GM21576 (cell line): ENCODE data around the gene RPS6KB2.

ENCODE experiments used
- ATAC-seq: cut with Tn5 transposase; IDR thresholded peaks from one replicate; pipeline ENCODE4 v1.9.1; 2021; ENCODE audit warnings: mild to moderate bottlenecking, moderate library complexity; ENCODE audit not compliant: unreplicated experiment

The RPS6KB2 gene

DNA sequence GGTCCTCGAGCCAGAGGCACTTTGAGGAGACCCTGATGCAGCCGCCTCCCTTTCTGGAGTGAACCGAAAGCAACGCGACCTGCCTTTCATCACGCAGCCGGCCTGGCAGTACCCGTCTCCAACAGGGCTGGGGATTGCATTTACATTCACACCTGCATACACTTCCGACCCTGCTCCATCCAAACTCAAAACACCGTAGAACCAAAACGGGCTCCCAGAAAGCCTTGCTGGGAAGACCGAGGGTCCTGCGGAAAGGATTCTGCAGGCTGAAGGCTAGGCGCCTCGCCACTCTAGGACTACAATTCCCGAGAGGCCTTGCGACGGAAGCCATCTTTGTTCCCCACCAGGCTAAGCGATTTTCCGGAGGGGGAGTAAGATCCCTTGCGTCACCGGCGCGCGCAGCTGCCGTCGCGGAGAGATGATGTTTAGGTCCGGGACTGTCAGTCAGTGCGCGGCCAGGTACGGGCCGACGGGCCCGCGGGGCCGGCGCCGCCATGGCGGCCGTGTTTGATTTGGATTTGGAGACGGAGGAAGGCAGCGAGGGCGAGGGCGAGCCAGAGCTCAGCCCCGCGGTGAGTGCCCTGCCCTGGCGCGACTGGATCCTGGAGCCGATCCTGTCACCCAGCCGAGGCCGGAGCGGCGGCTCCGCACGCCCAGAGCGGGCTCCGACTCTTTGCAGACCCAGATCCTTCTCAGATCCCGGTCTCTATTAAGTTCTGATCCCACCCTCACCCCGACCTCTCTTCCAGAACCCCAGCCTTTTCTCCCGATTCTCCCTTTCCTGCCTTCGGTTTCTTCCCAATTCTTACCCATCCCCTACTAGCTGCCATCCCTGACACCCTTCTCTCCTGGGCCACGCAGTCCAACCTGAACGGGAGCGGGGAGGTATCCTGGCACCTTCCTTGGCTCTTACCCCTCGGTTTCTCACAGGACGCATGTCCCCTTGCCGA is at the start of gene RPS6KB2:
TSS of gene RPS6KB2 (plus strand) at position 443 of the 950 bp plus-strand sequence. CDS start at position 495, 52 bp downstream.
- ATAC-seq, result peak; percentile 74

DNA sequence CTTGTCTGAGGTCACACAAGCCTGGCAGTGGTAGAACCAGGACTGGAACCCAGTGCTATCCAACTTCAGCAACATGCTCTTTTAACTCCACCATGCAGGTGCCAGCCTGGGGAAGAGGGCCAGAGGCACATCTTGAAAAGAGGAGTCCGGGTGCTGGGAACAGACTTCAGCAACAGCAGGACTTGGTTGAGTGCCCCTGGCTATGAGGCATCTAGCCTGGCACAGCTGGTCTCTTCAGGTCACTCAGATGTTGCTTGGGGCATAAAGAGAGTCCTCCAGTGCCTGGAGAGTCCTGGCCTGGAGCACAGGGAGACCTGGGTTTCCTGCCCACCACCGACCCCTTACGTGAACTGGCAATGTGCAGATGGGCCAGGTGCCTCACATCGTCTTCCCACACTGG is 49.8 kb upstream of the RPS6KB2 start:
- ATAC-seq, result no peak

DNA sequence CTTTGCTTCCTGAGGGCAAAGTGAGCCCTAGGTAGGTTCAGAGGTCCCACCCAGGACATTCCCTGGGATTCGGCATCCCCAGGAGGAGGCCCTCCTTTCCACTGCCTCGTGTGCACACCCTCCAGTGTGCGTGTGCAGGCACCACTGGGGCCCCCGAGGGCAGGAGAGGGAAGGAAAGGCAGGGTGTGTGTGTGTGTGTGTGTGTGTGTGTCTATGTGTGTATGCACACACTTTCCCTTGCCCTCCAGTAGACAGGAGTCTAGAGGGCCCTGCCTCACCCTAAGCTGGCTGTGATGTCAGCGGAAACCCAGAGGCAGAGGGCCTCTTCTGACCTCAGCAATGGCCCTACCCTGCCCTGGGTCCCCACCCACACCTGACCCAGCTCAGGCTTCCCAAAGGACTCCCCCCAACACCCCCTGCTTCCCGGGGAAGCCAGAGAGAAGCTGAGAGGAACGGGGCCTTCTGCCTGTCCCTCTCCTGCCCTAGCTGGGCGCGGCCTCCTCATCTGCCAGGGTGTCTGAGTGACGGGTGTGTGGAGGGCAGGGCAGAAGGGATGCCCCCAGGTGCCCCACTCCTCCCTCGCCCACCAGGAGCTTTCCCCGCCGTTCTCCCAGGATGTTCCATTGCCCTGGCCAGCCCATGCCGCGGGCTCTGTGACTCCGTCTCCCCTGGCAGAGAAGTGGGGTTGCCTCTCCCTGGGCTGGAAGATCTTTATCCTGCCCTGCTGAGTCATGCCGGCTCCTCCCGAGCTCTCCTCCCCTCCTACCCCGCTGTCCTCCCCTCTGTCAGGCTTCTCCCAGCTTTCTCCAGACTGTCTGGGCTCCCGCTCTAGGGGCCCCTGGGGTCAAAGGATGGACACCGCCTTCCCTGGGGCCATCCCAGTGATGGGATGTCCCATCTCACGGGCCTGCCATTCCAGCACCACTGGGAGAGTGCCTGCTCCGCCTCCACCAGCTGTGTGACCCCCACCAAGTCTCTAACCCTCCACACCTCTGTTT is 48.9 kb upstream of the RPS6KB2 start:
- ATAC-seq, result no peak

DNA sequence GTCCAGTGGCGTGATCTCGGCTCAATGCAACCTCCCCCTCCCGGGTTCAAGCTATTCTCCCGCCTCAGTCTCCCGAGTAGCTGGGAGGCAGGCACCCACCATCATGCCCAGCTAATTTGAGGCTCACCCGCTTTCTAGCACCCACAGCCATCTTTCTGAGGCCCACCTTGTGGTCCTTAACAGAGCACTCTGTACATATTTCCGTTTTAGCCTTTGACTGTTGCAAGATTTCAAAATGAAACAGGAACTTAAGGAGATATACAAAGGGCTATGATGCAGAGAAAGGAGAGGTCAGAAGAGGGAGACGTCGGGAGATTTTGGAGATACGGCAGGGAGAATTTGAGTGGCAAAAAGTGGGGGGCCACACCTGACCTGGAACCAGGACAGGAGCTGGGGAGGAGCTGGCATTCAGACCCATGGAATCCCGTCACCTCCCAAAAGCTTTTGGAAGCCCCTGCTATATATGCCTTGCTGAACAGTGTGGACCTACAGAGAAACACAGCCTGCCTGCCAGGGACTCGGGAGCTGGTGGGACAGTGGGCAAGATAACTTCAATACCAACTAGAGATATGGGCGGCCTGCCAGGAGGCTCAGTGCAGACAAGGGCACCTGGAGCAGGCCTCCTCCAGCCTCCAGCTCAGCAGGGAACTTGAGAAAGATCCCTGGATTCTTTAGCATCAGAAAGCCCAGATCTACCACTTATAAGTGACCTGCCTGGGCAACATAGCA is 46.9 kb upstream of the RPS6KB2 start:
- no peak for ATAC-seq

DNA sequence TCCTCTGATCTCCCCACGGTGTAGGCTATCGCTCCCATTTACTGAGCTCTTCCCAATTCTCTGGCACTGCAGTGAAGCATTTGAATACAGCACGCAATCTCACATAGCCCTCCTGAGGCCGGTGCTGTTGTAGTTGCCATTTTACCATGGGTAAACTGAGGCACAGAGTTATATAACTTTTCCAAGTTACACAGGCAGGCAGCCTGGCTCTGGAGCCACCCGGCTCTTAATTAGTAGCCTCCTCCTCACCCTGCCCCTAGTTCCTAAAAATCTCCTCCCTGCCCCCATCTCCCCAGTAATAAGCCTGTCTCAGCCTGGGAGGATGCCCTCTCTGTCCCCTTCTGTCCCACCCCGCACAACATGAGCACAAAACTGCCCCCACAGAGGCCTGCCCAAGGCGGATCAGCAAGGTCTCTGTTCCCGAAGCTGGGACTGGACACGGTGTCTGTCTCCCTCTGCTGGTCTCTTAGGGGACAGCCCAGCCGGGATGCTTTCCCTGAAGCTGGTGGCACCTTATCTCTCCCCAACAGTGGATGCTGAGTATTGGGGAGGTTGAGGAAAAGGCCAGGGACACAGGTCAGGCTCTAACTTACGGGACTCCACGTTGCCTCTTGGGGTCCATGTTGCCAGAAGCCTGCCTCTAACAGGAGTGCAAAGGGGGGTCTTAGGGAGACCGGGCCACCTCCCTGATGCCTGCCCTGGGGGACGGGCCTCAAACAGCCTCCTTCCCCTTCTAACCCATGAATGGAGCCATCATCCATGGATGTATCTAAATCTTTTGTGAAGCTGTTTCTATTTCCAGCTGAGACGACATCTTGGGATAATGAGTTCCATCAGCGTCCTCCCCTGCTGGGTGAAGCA is 45.8 kb upstream of the RPS6KB2 start:
- ATAC-seq, result peak; percentile 66

DNA sequence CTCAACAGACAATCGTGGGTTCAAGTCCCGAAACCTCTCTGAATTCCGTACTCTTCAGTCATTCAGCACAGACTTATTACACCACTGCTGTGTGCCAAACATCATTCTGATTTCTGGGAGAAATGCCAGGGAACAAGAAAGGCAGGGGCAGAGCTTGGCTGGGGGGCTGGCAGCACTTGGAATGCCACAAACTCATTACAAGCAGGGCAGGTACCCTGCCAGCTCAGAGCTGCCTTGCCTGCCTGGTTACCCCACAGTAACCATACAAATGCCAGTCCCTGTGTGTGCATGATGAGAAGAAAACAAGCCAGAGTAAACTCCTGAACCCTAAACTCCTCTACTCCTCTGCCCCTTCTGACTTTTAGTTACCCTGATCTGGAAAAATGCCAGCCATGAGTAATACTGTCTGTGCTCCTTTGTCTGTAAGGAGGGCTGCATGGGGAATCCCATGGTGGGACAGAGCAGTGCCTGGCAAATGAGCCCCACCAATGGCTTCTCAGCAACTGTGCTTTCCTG is 43.4 kb upstream of the RPS6KB2 start:
- no peak for ATAC-seq

DNA sequence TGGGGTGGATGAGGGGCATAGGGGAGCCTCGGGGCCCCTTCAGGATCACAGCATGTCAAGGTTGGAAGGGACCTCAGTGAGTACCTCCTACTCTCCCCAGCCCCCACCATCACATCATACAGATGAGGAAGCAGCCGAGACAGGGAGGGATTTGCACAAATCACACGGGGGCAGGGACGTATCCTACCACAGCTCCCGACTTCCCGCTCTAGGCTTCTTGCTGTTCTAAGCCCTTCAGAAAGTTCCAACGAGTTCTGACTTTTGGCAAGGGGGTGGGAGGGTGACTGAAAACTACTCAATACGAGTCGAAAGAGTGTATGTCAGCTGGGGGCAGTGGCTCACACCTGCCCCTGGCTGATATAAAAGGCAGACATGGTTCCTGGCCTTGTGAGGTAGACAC is 41.2 kb upstream of the RPS6KB2 start:
- no peak for ATAC-seq

DNA sequence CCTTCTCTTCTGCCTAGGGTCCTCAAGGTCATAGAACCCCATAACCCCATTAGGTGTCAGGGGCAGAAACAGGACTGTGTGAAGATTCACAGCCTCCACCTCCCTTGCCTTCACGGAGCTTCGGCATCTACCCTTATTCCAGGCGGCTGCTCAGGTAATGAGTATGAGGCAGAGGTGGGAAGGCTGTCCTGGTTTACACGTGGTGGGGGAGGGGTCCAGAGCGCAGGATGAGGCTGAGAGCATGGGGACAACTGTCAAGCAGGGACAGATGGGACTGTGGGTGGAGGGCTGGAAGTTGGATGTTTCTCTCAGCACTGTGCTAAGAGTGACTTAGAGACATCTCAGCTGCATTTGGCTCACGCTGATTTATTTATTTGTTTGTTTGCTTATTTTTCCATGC is 40.8 kb upstream of the RPS6KB2 start:
- ATAC-seq, result no peak

DNA sequence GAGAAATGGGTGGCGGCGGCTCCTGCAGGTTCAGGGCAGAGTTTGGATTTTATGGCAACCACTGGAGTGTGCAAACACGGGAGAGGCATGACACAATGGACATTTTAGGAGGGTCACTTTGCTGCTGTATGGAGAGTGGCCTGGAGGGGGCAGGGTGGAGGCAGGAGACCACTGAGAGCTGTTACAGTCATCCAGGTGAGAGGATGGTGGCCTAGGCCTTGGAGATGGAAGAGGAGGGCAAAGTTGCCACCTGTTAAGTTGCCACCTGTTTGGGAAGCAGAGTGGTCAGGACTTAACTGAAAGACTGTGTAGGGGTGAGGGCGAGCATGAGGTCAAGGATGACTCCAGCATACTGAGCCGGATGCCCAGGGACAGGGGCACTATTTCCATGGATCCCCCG is 38.8 kb upstream of the RPS6KB2 start:
- no peak for ATAC-seq

DNA sequence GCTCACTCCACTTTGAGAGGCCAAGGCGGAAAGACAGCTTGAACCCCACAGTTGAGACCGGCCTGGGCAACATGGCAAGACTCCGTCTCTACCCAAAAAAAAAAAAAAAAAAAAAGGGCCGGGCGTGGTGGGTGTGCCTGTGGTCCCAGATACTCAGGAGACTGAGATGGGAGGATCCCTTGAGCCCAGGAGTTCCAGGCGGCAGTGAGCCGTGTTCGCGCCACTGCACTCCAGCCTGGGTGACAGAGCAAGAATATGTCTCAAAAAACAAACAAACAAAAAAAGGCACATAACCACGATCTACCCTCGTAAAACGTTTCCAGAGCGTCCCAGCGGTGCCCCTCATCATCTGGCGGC is 37.4 kb upstream of the RPS6KB2 start:
- ATAC-seq, result no peak

DNA sequence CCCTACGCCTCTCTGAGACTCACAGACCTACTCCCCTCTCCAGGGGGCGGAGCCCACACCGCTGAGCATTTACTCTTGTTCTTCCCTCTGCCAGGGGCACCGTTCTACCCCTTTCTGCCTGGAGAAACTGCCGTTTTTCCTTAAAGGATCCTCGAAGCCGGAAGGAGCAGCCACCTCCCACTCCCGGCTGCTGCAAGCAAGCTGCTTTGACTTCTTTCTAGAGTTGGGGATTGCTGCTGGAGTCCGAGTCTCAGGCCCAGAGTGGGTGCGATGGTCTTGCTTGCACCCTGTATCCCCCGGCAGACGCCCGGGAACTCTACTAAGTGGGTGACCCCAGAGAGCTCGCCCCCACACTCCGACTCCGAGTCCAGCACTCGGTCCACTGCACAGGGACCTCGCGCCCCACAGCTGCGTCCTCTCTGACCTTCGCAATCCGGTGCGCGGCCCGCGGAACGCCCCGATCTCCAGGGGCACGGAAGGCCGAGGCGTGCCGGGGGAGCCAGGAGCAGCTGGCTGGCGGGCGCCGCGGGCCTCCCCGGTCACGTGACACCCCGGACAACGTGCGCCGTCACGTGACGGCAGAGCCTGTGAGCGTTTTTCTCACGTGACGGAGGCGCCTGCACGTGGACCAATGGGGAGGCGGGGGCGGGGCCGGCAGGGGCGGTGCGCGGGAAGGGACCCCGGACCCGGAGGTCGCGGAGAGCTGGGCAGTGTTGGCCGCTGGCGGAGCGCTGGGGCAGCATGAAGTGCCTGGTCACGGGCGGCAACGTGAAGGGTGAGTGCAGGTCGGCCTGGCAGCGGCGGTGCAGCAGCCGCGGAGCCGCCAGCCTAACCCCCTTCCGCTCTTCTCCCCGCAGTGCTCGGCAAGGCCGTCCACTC is 36.8 kb upstream of the RPS6KB2 start, which contains the start of gene RAD9A:
TSS of gene RAD9A (plus strand) at position 683 of the 879 bp plus-strand sequence. CDS start at position 742, 59 bp downstream.
- ATAC-seq, result peak; percentile 54

DNA sequence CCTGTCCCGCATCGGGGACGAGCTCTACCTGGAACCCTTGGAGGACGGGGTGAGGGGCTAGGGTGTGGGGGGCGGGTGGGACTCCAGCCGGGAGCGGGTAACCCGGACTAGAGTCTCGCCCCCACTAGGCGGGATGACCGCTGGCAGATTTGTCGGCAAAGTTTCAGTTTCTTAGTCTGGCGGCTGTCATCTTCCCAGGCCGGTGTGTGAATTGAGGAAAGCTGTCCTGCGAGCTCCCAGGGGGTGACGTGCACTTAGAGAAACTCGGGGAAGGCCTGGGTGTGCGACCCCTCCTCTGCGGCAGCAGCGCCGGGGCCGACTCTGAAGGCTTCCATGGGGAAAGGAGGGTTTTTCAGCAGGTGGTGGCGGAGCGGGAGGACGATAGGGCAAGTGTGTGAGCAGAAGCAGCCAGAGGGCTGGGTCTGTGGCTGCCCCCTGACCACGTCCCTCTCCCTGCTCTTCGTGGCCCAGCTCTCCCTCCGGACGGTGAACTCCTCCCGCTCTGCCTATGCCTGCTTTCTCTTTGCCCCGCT is 36.0 kb upstream of the RPS6KB2 start:
- ATAC-seq, result no peak

DNA sequence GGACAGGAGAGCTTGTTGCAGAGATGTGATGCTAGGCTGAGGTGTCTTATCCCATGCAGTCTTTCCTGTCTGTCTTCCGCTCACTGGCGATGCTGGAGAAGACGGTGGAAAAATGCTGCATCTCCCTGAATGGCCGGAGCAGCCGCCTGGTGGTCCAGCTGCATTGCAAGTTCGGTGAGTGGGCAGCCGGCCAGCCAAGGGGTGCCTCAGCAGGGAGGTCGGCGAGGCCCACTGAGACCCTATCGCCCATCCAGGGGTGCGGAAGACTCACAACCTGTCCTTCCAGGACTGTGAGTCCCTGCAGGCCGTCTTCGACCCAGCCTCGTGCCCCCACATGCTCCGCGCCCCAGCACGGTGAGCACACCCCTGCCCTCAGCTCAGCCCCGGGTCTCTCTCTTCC is 34.9 kb upstream of the RPS6KB2 start:
- ATAC-seq, result no peak

DNA sequence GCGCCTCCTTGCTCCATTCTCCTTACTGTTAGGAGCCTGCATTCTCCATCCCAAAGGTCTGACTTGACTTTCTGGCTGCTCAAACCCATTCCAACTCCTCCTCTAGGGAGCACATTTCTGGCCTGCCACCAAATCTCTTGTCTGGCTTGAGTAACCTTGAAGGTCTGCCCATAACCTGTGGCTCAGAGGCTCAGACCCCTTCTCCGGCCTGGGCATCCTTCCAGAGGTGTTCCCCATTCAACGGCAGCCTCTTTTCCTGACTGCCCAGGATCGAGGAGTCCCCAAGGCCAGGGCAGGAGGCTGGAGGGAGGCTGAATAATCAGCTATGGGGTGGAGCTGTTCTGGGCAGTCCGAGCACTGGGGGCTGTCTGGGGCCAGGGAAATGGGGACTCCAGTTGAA is 34.3 kb upstream of the RPS6KB2 start:
- no peak for ATAC-seq

DNA sequence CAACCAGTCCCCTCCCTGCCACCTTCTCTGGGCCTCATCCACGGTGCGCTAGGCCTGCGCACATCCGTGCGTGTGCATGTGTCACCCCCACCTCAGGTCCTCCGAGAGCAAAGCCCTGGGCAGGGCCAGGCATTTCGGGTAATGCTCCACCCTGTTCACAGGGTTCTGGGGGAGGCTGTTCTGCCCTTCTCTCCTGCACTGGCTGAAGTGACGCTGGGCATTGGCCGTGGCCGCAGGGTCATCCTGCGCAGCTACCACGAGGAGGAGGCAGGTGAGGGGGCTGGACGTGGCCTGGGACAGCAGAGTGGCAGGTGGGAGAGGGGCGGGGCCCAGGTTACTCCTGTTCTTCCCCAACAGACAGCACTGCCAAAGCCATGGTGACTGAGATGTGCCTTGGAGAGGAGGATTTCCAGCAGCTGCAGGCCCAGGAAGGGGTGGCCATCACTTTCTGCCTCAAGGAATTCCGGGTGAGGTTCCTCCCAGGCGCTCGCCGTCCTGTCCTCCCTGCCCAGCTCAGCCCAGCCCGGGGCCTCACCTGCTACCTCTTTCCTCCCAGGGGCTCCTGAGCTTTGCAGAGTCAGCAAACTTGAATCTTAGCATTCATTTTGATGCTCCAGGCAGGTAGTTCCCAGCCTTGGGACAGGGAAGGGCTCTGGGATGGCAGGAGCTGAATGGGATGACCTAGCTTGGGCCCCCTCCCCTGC is 32.6 kb upstream of the RPS6KB2 start:
- ATAC-seq, result no peak

DNA sequence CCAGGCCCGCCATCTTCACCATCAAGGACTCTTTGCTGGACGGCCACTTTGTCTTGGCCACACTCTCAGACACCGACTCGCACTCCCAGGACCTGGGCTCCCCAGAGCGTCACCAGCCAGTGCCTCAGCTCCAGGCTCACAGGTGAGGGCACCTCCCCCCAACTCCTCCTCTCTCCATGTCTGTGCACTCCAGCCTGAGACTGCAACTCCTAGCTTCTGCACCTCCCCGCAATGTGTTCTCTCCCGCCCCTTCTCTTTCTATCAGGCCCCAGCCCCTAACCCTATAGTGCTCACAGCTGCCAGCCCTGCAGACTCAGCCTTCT is 32.1 kb upstream of the RPS6KB2 start:
- no peak for ATAC-seq

DNA sequence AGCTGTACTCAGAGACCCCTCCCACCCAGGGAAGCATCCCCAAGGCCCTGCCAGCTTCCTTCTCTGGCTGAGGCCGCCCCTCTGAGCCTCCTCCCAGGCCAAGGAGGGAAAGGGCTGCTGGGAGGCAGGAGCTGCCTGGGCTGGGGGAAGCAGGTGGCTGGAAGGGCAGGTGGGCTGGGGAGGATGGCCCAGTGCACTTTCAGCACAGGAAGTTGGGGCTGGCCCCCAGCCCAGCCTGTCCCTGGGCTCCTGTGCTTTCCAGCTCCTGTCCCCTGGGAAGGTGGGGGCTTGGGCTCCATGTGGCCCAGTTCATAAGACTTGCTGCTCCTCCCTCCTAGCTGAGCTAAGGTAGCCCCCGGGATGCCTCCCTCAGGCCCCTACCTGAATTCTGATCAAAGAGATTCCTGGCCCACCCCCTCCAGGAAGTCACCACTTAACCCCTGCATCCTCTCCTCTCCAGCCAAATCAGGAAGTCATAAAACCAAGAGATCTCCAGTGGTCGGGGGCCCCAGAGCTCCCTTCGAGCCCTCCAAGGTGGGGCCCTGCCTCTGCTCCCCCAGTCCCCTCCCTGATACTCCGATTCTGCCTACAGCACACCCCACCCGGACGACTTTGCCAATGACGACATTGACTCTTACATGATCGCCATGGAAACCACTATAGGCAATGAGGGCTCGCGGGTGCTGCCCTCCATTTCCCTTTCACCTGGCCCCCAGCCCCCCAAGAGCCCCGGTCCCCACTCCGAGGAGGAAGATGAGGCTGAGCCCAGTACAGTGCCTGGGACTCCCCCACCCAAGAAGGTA is 31.5 kb upstream of the RPS6KB2 start:
- ATAC-seq, result no peak
